Measurements from ENCODE around the gene FFAR3. TPM values are rescaled to one million over a fixed set of nuclear protein-coding genes. Genes with fewer than 3 reads are reported as not detected.
A peak's percentile ranks its signal among the peaks of the same experiment; 100 is the strongest.

The FFAR3 gene
- total and polyA plus RNA-seq, 2 of the 13 experiments (the other 11 are each of a cell fraction or from before 2014, with no cell fraction given), result not detected

DNA sequence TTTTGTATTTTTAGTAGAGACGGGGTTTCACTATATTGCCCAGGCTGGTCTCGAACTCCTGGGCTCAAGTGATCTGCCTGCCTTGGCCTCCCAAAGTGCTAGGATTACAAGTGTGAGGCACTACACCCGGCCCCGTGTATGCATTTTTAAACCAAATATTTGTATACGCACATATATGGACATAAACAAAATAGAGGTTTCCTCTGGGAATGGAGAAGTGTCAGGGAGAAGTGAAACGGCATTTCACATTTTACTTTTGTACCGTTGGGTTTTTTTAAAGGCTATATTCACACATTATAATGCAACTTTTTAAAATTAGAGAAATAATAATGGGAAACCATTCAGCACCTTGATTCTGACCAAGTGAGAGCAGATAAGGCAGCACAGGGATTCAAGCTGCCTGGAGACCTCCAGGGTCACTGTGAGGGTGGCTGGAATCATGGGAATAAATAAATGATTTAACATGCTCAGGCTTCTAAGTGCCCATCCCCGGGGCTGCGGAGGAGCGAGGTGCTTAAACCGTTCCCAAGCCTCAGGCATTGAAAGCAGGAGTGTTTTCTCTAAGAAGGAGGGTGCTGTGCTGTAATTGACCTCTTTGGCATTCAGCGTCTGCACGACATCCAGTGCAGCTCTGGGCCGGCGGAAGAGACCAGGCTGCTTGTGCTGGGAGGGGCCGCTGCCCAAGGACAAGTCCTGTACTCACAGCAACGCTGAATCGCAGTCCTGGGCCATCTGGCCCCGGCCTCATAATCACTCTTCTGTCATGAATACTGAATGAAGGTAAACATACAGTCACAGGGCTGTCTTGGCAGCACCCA, 37.3 kb downstream of the FFAR3 start (continued):
- TF ChIP-seq, protein P1, sequence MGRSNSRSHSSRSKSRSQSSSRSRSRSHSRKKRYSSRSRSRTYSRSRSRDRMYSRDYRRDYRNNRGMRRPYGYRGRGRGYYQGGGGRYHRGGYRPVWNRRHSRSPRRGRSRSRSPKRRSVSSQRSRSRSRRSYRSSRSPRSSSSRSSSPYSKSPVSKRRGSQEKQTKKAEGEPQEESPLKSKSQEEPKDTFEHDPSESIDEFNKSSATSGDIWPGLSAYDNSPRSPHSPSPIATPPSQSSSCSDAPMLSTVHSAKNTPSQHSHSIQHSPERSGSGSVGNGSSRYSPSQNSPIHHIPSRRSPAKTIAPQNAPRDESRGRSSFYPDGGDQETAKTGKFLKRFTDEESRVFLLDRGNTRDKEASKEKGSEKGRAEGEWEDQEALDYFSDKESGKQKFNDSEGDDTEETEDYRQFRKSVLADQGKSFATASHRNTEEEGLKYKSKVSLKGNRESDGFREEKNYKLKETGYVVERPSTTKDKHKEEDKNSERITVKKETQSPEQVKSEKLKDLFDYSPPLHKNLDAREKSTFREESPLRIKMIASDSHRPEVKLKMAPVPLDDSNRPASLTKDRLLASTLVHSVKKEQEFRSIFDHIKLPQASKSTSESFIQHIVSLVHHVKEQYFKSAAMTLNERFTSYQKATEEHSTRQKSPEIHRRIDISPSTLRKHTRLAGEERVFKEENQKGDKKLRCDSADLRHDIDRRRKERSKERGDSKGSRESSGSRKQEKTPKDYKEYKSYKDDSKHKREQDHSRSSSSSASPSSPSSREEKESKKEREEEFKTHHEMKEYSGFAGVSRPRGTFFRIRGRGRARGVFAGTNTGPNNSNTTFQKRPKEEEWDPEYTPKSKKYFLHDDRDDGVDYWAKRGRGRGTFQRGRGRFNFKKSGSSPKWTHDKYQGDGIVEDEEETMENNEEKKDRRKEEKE (IDR thresholded peaks at IDR 0.05), result no peak
- TF ChIP-seq ZSCAN21 (CRISPR knock-in tag; IDR thresholded peaks at IDR 0.05; ENCODE audit: borderline replicate concordance) (no peak), ZNF282 (IDR thresholded peaks at IDR 0.05; ENCODE audit: partially characterized antibody) (no peak), ATAD3A (CRISPR knock-in tag; IDR thresholded peaks at IDR 0.05) (no peak), NCOA1 (CRISPR knock-in tag; IDR thresholded peaks at IDR 0.05) (no peak), ZNF501 (CRISPR knock-in tag; IDR thresholded peaks at IDR 0.05) (no peak), TEAD3 (CRISPR knock-in tag; optimal IDR thresholded peaks at IDR 0.05; ENCODE audit: borderline replicate concordance) (peak; percentile 46), ZNF251 (CRISPR knock-in tag; IDR thresholded peaks at IDR 0.05) (no peak), ZNF780A (CRISPR knock-in tag; IDR thresholded peaks at IDR 0.05) (no peak), ZNF558 (CRISPR knock-in tag; IDR thresholded peaks at IDR 0.05; ENCODE audit: borderline replicate concordance) (no peak), MIXL1 (CRISPR knock-in tag; IDR thresholded peaks at IDR 0.05) (peak; percentile 45; the same call in 1 of the 2 replicates), ISL2 (CRISPR knock-in tag; IDR thresholded peaks at IDR 0.05) (no peak), PRPF4 (IDR thresholded peaks at IDR 0.05; ENCODE audit: low read depth, low read length, poor library complexity, severe bottlenecking) (no peak), ZNF816 (CRISPR knock-in tag; IDR thresholded peaks at IDR 0.05; ENCODE audit: borderline replicate concordance) (no peak)
- TF ChIP-seq, protein P2, sequence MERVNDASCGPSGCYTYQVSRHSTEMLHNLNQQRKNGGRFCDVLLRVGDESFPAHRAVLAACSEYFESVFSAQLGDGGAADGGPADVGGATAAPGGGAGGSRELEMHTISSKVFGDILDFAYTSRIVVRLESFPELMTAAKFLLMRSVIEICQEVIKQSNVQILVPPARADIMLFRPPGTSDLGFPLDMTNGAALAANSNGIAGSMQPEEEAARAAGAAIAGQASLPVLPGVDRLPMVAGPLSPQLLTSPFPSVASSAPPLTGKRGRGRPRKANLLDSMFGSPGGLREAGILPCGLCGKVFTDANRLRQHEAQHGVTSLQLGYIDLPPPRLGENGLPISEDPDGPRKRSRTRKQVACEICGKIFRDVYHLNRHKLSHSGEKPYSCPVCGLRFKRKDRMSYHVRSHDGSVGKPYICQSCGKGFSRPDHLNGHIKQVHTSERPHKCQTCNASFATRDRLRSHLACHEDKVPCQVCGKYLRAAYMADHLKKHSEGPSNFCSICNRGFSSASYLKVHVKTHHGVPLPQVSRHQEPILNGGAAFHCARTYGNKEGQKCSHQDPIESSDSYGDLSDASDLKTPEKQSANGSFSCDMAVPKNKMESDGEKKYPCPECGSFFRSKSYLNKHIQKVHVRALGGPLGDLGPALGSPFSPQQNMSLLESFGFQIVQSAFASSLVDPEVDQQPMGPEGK (CRISPR knock-in tag; IDR thresholded peaks at IDR 0.05), result peak; percentile 82
- TF ChIP-seq, protein P3, sequence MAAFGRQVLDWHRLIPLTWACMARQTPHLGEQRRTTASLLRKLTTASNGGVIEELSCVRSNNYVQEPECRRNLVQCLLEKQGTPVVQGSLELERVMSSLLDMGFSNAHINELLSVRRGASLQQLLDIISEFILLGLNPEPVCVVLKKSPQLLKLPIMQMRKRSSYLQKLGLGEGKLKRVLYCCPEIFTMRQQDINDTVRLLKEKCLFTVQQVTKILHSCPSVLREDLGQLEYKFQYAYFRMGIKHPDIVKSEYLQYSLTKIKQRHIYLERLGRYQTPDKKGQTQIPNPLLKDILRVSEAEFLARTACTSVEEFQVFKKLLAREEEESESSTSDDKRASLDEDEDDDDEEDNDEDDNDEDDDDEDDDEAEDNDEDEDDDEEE (CRISPR knock-in tag; IDR thresholded peaks at IDR 0.05), result no peak
- TF ChIP-seq, protein P4, sequence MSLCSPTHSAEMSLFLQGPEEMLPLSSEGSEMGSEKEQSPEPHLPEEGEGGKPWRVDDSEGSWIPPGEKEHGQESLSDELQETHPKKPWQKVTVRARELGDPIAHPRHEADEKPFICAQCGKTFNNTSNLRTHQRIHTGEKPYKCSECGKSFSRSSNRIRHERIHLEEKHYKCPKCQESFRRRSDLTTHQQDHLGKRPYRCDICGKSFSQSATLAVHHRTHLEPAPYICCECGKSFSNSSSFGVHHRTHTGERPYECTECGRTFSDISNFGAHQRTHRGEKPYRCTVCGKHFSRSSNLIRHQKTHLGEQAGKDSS (CRISPR knock-in tag; IDR thresholded peaks at IDR 0.05; ENCODE audit: borderline replicate concordance, low read depth), result no peak
- TF ChIP-seq, protein P5, sequence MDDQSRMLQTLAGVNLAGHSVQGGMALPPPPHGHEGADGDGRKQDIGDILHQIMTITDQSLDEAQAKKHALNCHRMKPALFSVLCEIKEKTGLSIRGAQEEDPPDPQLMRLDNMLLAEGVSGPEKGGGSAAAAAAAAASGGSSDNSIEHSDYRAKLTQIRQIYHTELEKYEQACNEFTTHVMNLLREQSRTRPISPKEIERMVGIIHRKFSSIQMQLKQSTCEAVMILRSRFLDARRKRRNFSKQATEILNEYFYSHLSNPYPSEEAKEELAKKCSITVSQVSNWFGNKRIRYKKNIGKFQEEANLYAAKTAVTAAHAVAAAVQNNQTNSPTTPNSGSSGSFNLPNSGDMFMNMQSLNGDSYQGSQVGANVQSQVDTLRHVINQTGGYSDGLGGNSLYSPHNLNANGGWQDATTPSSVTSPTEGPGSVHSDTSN (CRISPR knock-in tag; IDR thresholded peaks at IDR 0.05; ENCODE audit: borderline replicate concordance), result no peak
- TF ChIP-seq, protein P6, sequence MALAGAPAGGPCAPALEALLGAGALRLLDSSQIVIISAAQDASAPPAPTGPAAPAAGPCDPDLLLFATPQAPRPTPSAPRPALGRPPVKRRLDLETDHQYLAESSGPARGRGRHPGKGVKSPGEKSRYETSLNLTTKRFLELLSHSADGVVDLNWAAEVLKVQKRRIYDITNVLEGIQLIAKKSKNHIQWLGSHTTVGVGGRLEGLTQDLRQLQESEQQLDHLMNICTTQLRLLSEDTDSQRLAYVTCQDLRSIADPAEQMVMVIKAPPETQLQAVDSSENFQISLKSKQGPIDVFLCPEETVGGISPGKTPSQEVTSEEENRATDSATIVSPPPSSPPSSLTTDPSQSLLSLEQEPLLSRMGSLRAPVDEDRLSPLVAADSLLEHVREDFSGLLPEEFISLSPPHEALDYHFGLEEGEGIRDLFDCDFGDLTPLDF (CRISPR knock-in tag; IDR thresholded peaks at IDR 0.05), result no peak
